H1 (cell line): ENCODE measurements around the gene HARS1. TPM values are rescaled to one million over a fixed set of nuclear protein-coding genes. Genes with fewer than 3 reads are reported as not detected.
A peak's percentile ranks its signal among the peaks of the same experiment; 100 is the strongest.

Experiments used
- ATF3 ChIP-seq: IDR thresholded peaks from 2 replicates; pipeline ENCODE4 v1.6.1; 2011; ENCODE audit warnings: low read depth, mild to moderate bottlenecking, low read length; ENCODE audit not compliant: insufficient read depth
- BACH1 ChIP-seq: IDR thresholded peaks from 2 replicates; pipeline ENCODE4 v1.6.1; 2012; ENCODE audit warnings: low read length, improper control_type of control experiment
- CHD1 ChIP-seq: IDR thresholded peaks from 2 replicates; pipeline ENCODE4 v1.6.1; 2012; ENCODE audit warnings: low read depth, low read length, improper control_type of control experiment
- CTBP2 ChIP-seq: IDR thresholded peaks from 2 replicates; pipeline ENCODE4 v1.7.0; 2011; ENCODE audit warnings: borderline replicate concordance, mild to moderate bottlenecking, moderate library complexity, mixed read lengths, low read length; ENCODE audit not compliant: insufficient read depth, insufficient read length
- E2F6 ChIP-seq: IDR thresholded peaks from 2 replicates; pipeline ENCODE4 v1.6.1; 2012; ENCODE audit warnings: inconsistent platforms
- EP300 ChIP-seq, 2 experiments: IDR thresholded peaks; 1 replicate in 1 of 2; 2 replicates in 1 of 2; pipeline ENCODE4 v1.6.1; 2011 to 2012; ENCODE audit warnings: low read depth in 2 of 2, low read length in 2 of 2, mild to moderate bottlenecking in 2 of 2, borderline replicate concordance in 1 of 2, inconsistent platforms in 1 of 2, moderate library complexity in 1 of 2
- EZH2 ChIP-seq: fragments of 200-600 bp; sonication (generic); IDR thresholded peaks from 2 replicates; pipeline ENCODE4 v1.7.1; 2012; ENCODE audit warnings: low read depth, mild to moderate bottlenecking, moderate library complexity, low read length, inconsistent platforms; ENCODE audit not compliant: severe bottlenecking
- FOSL1 ChIP-seq: IDR thresholded peaks from 2 replicates; pipeline ENCODE4 v1.6.1; 2011; ENCODE audit warnings: mild to moderate bottlenecking, low read depth, low read length, moderate library complexity; ENCODE audit not compliant: insufficient read depth
- GABPA ChIP-seq: IDR thresholded peaks from 2 replicates; pipeline ENCODE4 v1.6.1; 2011; ENCODE audit warnings: mild to moderate bottlenecking, low read length, moderate library complexity, borderline replicate concordance; ENCODE audit not compliant: insufficient read depth
- GTF2F1 ChIP-seq: IDR thresholded peaks from 2 replicates; pipeline ENCODE4 v1.6.1; 2012; ENCODE audit warnings: low read depth, low read length, improper control_type of control experiment, borderline replicate concordance
- JUND ChIP-seq: IDR thresholded peaks from 2 replicates; pipeline ENCODE4 v1.6.1; 2011; ENCODE audit warnings: mild to moderate bottlenecking, improper control_type of control experiment, low read length
- KDM1A ChIP-seq: fragments of 200-600, 300-600 bp; sonication (generic); IDR thresholded peaks from 2 replicates; pipeline ENCODE4 v1.7.1; 2016; ENCODE audit warnings: mild to moderate bottlenecking, low read length, borderline replicate concordance
- KDM4A ChIP-seq: IDR thresholded peaks from one replicate; pipeline ENCODE4 v1.7.1; 2012; ENCODE audit warnings: low read depth, mild to moderate bottlenecking, moderate library complexity, low read length, inconsistent platforms; ENCODE audit not compliant: severe bottlenecking
- KDM5A ChIP-seq: fragments of 200-600 bp; IDR thresholded peaks from 2 replicates; pipeline ENCODE4 v1.7.1; 2012; ENCODE audit warnings: mild to moderate bottlenecking, low read length, inconsistent platforms, mixed read lengths
- MAX ChIP-seq: IDR thresholded peaks from 2 replicates; pipeline ENCODE4 v1.6.1; 2012; ENCODE audit warnings: inconsistent platforms
- NRF1 ChIP-seq: IDR thresholded peaks from 2 replicates; pipeline ENCODE4 v1.6.1; 2011; ENCODE audit warnings: mild to moderate bottlenecking, low read depth, low read length, improper control_type of control experiment
- POU5F1 ChIP-seq: IDR thresholded peaks from 2 replicates; pipeline ENCODE4 v1.6.1; 2011; ENCODE audit warnings: low read depth, mild to moderate bottlenecking, low read length, moderate library complexity
- RAD21 ChIP-seq, 2 experiments: IDR thresholded peaks in 1 of 2; conservative IDR thresholded peaks in 1 of 2; 2 replicates each; pipeline ENCODE4 v1.6.1; 2011; ENCODE audit warnings: low read depth in 2 of 2, low read length in 2 of 2, improper control_type of control experiment in 1 of 2, inconsistent platforms in 1 of 2, mild to moderate bottlenecking in 1 of 2, moderate library complexity in 1 of 2
- RBBP5 ChIP-seq: IDR thresholded peaks from 2 replicates; pipeline ENCODE4 v1.7.1; 2012; ENCODE audit warnings: low read depth, mild to moderate bottlenecking, inconsistent platforms, low read length, moderate library complexity, borderline replicate concordance
- RNF2 ChIP-seq: fragments of 200-900, 300-1000 bp; sonication (generic); IDR thresholded peaks from 2 replicates; pipeline ENCODE4 v1.7.1; 2016; ENCODE audit warnings: borderline replicate concordance, low read depth, mild to moderate bottlenecking, antibody characterized with exemption, low read length; ENCODE audit not compliant: poor library complexity, severe bottlenecking; ENCODE audit errors: missing control alignments
- SP4 ChIP-seq: IDR thresholded peaks from 2 replicates; pipeline ENCODE4 v1.6.1; 2012; ENCODE audit warnings: low read length, inconsistent platforms
- SRF ChIP-seq: IDR thresholded peaks from 2 replicates; pipeline ENCODE4 v1.6.1; 2011; ENCODE audit warnings: mild to moderate bottlenecking, low read depth, low read length, moderate library complexity
- polyA plus RNA-seq, 7 experiments: library from polyadenylated mRNA; depleted of rRNA in 3 of 7; stranded (reverse) in 5 of 7; unstranded in 2 of 7; fragments of >200 nt in 5 of 7; fragments of 200-250 nt in 2 of 7; gene quantifications; 1 replicate in 5 of 7; 2 replicates in 1 of 7; 4 replicates in 1 of 7; pipeline versions ENCODE4 v1.2.1 to v1.2.3, GENCODE V29; 2011 to 2013; ENCODE audit warnings: missing spikeins in 2 of 7, mixed read lengths in 2 of 7
- total RNA-seq: library from RNA; stranded (reverse); fragmentation: NEBNext Ultra II Directional; extraction: Animal tissue kit (Norgen Biotek cat#: 25700); gene quantifications from 2 replicates; pipeline ENCODE4 v1.2.1, GENCODE V29; 2021

The HARS1 gene
- total and polyA plus RNA-seq, 2 of the 8 experiments (the other 6 are each of a cell fraction or from before 2014, with no cell fraction given), result 27.8 to 56.8 TPM

- TF ChIP-seq EZH2 (no peak), GTF2F1 (no peak), FOSL1 (no peak), CHD1 (no peak), BACH1 (peak; percentile 98), SP4 (no peak), GABPA (no peak), RNF2 (no peak), MAX (no peak), KDM4A (peak; percentile 57), CTBP2 (no peak), E2F6 (no peak), NRF1 (no peak), POU5F1 (no peak), SRF (no peak), EP300 (IDR thresholded peaks at IDR 0.05; ENCODE audit: borderline replicate concordance in 1 of 2, low read depth in 2 of 2, low read length in 2 of 2) (no peak), ATF3 (no peak), RAD21 (IDR thresholded peaks at IDR 0.05 in 1 of 2, conservative IDR thresholded peaks at IDR 0.05 in 1 of 2; ENCODE audit: low read depth in 2 of 2, low read length in 2 of 2) (no peak), JUND (peak; percentile 81), KDM1A (no peak), KDM5A (no peak), RBBP5 (peak; percentile 71)
These were observed 19.9 kb upstream of the HARS1 start (continued) for GRCh38 chr5:140710899-140711552.
